ENCODE measurements around the gene LSP1. TPM values are rescaled to one million over a fixed set of nuclear protein-coding genes. Genes with fewer than 3 reads are reported as not detected.

LSP1 gene
- total RNA-seq, 2 experiments from 2014 or later: 232 to 303 TPM

- no peak for TF ChIP-seq EZH2phosphoT487 (IDR thresholded peaks at IDR 0.05; ENCODE audit: borderline replicate concordance, low read depth, low read length)
- Histone ChIP-seq H3K79me2 (ENCODE audit: insufficient read depth, low read depth, low read length) (peaks cover 27% of the 10 kb centered on the region), H3K9me3 (ENCODE audit: low read length) (no peaks in the 10 kb centered on the region), H3K4me3 (ENCODE audit: low read depth, low read length, poor library complexity, severe bottlenecking) (no peak overlapping the region), H3K36me3 (ENCODE audit: insufficient read depth, low read length) (peaks cover 4% of the 10 kb centered on the region; the same call in 1 of the 2 replicates), H2AFZ (ENCODE audit: low read length) (no peak overlapping the region), H3K9me2 (ENCODE audit: insufficient read depth, low read length) (no peaks in the 10 kb centered on the region), H3K4me1 (ENCODE audit: insufficient read depth, low read length, poor library complexity, severe bottlenecking) (peaks cover 20% of the 10 kb centered on the region), H4K20me1 (ENCODE audit: insufficient read depth, low read length) (peaks cover 10% of the 10 kb centered on the region), H3K27ac (ENCODE audit: low read depth, low read length, poor library complexity, severe bottlenecking) (no peak overlapping the region), H3K4me2 (ENCODE audit: low read length) (no peak overlapping the region)
- POLR2A ChIA-PET: no interaction called here
- no peak for DNase-seq (ENCODE audit: low spot score)
- BruUV-seq (replicated peaks): no TSS peak
- CTCF ChIA-PET (ENCODE audit: unreplicated experiment): no interaction called here
- intact Hi-C loops (cut with micrococcal nuclease; ENCODE audit: unreplicated experiment): no loop called here
Observed at GRCh38 chr11:1858154-1858553, 5.3 kb downstream of the LSP1 start.

- H3K79me2 ChIP-seq (ENCODE audit: insufficient read depth, low read depth, low read length): peaks cover 23% of the 10 kb centered on the region
- intact Hi-C loops (cut with micrococcal nuclease; ENCODE audit: unreplicated experiment): no loop called here
- CTCF ChIA-PET (ENCODE audit: unreplicated experiment): no interaction called here
Observed at GRCh38 chr11:1858576-1858975, 5.7 kb downstream of the LSP1 start.

GRCh38 chr11:1859004-1859403 lies 6.1 kb downstream of the LSP1 start:
- Histone ChIP-seq H4K20me1 (ENCODE audit: insufficient read depth, low read length) (peaks cover 10% of the 10 kb centered on the region), H3K9me3 (ENCODE audit: low read length) (no peaks in the 10 kb centered on the region), H2AFZ (ENCODE audit: low read length) (no peak overlapping the region), H3K4me3 (ENCODE audit: low read depth, low read length, poor library complexity, severe bottlenecking) (no peak overlapping the region), H3K9me2 (ENCODE audit: insufficient read depth, low read length) (no peaks in the 10 kb centered on the region), H3K79me2 (ENCODE audit: insufficient read depth, low read depth, low read length) (peaks cover 19% of the 10 kb centered on the region; the same call in 1 of the 2 replicates), H3K4me1 (ENCODE audit: insufficient read depth, low read length, poor library complexity, severe bottlenecking) (peaks cover 20% of the 10 kb centered on the region), H3K4me2 (ENCODE audit: low read length) (no peak overlapping the region), H3K36me3 (ENCODE audit: insufficient read depth, low read length) (peaks cover 4% of the 10 kb centered on the region; the same call in 1 of the 2 replicates), H3K27ac (ENCODE audit: low read depth, low read length, poor library complexity, severe bottlenecking) (no peak overlapping the region)
- no peak for DNase-seq (ENCODE audit: low spot score)
- no TSS peak for BruUV-seq (replicated peaks)
- no peak for TF ChIP-seq EZH2phosphoT487 (IDR thresholded peaks at IDR 0.05; ENCODE audit: borderline replicate concordance, low read depth, low read length)
- TF ChIP-seq CTCF (conservative IDR thresholded peaks at IDR 0.05; ENCODE audit: low read length): no peak
- intact Hi-C loops (cut with micrococcal nuclease; ENCODE audit: unreplicated experiment): no loop called here
- POLR2A ChIA-PET: no interaction called here
- CTCF ChIA-PET (ENCODE audit: unreplicated experiment): no interaction called here

More at GRCh38 chr11:1858576-1858975, 5.7 kb downstream of the LSP1 start:
- DNase-seq (ENCODE audit: low spot score): no peak
- BruUV-seq (replicated peaks): no TSS peak
- no peak overlapping the region for H3K4me3 ChIP-seq (ENCODE audit: low read depth, low read length, poor library complexity, severe bottlenecking)
- H3K9me3 ChIP-seq (ENCODE audit: low read length): no peaks in the 10 kb centered on the region
- peaks cover 20% of the 10 kb centered on the region for H3K4me1 ChIP-seq (ENCODE audit: insufficient read depth, low read length, poor library complexity, severe bottlenecking)
- H3K27ac ChIP-seq (ENCODE audit: low read depth, low read length, poor library complexity, severe bottlenecking): no peak overlapping the region
- H3K4me2 ChIP-seq (ENCODE audit: low read length): no peak overlapping the region
- H4K20me1 ChIP-seq (ENCODE audit: insufficient read depth, low read length): peaks cover 10% of the 10 kb centered on the region
- POLR2A ChIA-PET: no interaction called here
- no peak overlapping the region for H2AFZ ChIP-seq (ENCODE audit: low read length)
- H3K36me3 ChIP-seq (ENCODE audit: insufficient read depth, low read length): peaks cover 4% of the 10 kb centered on the region; the same call in 1 of the 2 replicates
- TF ChIP-seq EZH2phosphoT487 (IDR thresholded peaks at IDR 0.05; ENCODE audit: borderline replicate concordance, low read depth, low read length): no peak
- TF ChIP-seq CTCF (conservative IDR thresholded peaks at IDR 0.05; ENCODE audit: low read length): no peak
- H3K9me2 ChIP-seq (ENCODE audit: insufficient read depth, low read length): no peaks in the 10 kb centered on the region
